ENCODE results near the gene NEK3.

GRCh38 chr13:52097197-52097596 lies 62.2 kb downstream of the NEK3 start:
- TF ChIP-seq POLR2A (IDR thresholded peaks at IDR 0.05) (no peak), CTCF (IDR thresholded peaks at IDR 0.05) (no peak)

All from sigmoid colon (tissue), 3 donors.